ENCODE measurements around the gene PARP12. TPM values are rescaled to one million over a fixed set of nuclear protein-coding genes. Genes with fewer than 3 reads are reported as not detected.

Gene PARP12
- polyA plus RNA-seq, 3 donors: 13.3 to 22.2 (median 17.0) TPM

Other genes with a start within 250 kb of the PARP12 start
- gene TBXAS1, start 233.7 kb downstream of the PARP12 start, polyA plus RNA-seq (ENCODE audit: insufficient read length in 3 of 3): 10 to 100 TPM; 25.3 to 39.5 (median 36.1) TPM
- gene KDM7A, start 114.0 kb upstream of the PARP12 start, polyA plus RNA-seq (ENCODE audit: insufficient read length in 3 of 3): 10 to 100 TPM in 2 of 3 donors, 1 to 10 TPM in 1; 9.5 to 18.2 (median 13.3) TPM

Measured in renal pelvis (tissue), 3 donors.